ENCODE data around the gene SPTLC1. TPM values are rescaled to one million over a fixed set of nuclear protein-coding genes. Genes with fewer than 3 reads are reported as not detected.
A peak's percentile ranks its signal among the peaks of the same experiment; 100 is the strongest.
"Not testable (repeated sequence)": the region's sequence is repeated elsewhere in the genome, so short reads cannot be mapped to it uniquely, and the experiment has no call there.

SPTLC1 gene
- total and polyA plus RNA-seq, 5 donors from 2014 or later = 44.0 to 51.2 (median 48.3) TPM

GRCh38 chr9:92138157-92138959, 23.1 kb upstream of the SPTLC1 start:
- H3K4me1 Mint-ChIP-seq = peaks cover 0 to 16% (median 13%) of the 10 kb centered on the region in 4 donors
- no peaks in the 10 kb centered on the region for H3K36me3 Mint-ChIP-seq
- H3K4me1 ChIP-seq (ENCODE audit: control insufficient read depth, insufficient read depth, low read length, poor library complexity, severe bottlenecking) = peaks cover 18% of the 10 kb centered on the region
- H3K36me3 ChIP-seq (ENCODE audit: control insufficient read depth, insufficient read depth, low read length) = no peaks in the 10 kb centered on the region
- H3K4me3 Mint-ChIP-seq = no peak overlapping the region
- H3K9me3 ChIP-seq (ENCODE audit: control insufficient read depth in 2 of 2, low read length in 2 of 2) = no peaks in the 10 kb centered on the region
- DNase-seq = peak; percentile 56 to 64 (median 62)
- ATAC-seq (ENCODE audit: low read depth in 2 of 2) = peak; percentile 52 to 58
- peaks cover 0 to 1% (median 0%) of the 10 kb centered on the region in 7 donors for H3K9me3 Mint-ChIP-seq
- no peak overlapping the region for H3K4me3 ChIP-seq (ENCODE audit: low read depth, low read length)
- H3K27ac Mint-ChIP-seq = no peak overlapping the region
- H3K27me3 ChIP-seq (ENCODE audit: control insufficient read depth, insufficient read depth, low read length) = peaks cover 2% of the 10 kb centered on the region
- peaks cover 59% of the 10 kb centered on the region for H3K27me3 Mint-ChIP-seq
- no peak overlapping the region for H3K27ac ChIP-seq (ENCODE audit: insufficient read depth, low read length, poor library complexity, severe bottlenecking)

- Histone ChIP-seq H3K36me3 (ENCODE audit: control insufficient read depth, insufficient read depth, low read length) (no peaks in the 10 kb centered on the region), H3K4me3 (ENCODE audit: low read depth, low read length) (no peak overlapping the region), H3K27me3 (ENCODE audit: control insufficient read depth, insufficient read depth, low read length) (peaks cover 3% of the 10 kb centered on the region), H3K9me3 (ENCODE audit: control insufficient read depth in 2 of 2, low read length in 2 of 2) (peaks cover 0 to 2% of the 10 kb centered on the region in 2 experiments), H3K27ac (ENCODE audit: insufficient read depth, low read length, poor library complexity, severe bottlenecking) (no peak overlapping the region), H3K4me1 (ENCODE audit: control insufficient read depth, insufficient read depth, low read length, poor library complexity, severe bottlenecking) (peaks cover 17% of the 10 kb centered on the region)
- no peak overlapping the region for H3K4me3 Mint-ChIP-seq
- no peaks in the 10 kb centered on the region for H3K36me3 Mint-ChIP-seq
- H3K27ac Mint-ChIP-seq = no peak overlapping the region
- peaks cover 0 to 18% (median 13%) of the 10 kb centered on the region in 4 donors for H3K4me1 Mint-ChIP-seq
- DNase-seq (no peak), ATAC-seq (ENCODE audit: low read depth in 2 of 2) (no peak)
- H3K27me3 Mint-ChIP-seq = peaks cover 53% of the 10 kb centered on the region
- H3K9me3 Mint-ChIP-seq = peaks cover 0 to 2% (median 0%) of the 10 kb centered on the region in 7 donors
These were observed 21.1 kb upstream of the SPTLC1 start for GRCh38 chr9:92136184-92136858.

GRCh38 chr9:92135576-92135975, 20.4 kb upstream of the SPTLC1 start:
- ATAC-seq (ENCODE audit: low read depth in 2 of 2) (no peak), DNase-seq (no peak)
- Mint-ChIP-seq H3K27me3 (peaks cover 50% of the 10 kb centered on the region), H3K27ac (no peak overlapping the region), H3K4me1 (peaks cover 0 to 12% (median 8%) of the 10 kb centered on the region in 4 donors), H3K4me3 (no peak overlapping the region), H3K9me3 (peaks cover 0 to 8% (median 0%) of the 10 kb centered on the region in 7 donors), H3K36me3 (no peaks in the 10 kb centered on the region)
- no peak overlapping the region for H3K27ac ChIP-seq (ENCODE audit: insufficient read depth, low read length, poor library complexity, severe bottlenecking)
- no peaks in the 10 kb centered on the region for H3K36me3 ChIP-seq (ENCODE audit: control insufficient read depth, insufficient read depth, low read length)
- peaks cover 10% of the 10 kb centered on the region for H3K4me1 ChIP-seq (ENCODE audit: control insufficient read depth, insufficient read depth, low read length, poor library complexity, severe bottlenecking)
- peaks cover 4% of the 10 kb centered on the region for H3K27me3 ChIP-seq (ENCODE audit: control insufficient read depth, insufficient read depth, low read length)
- H3K9me3 ChIP-seq (ENCODE audit: control insufficient read depth in 2 of 2, low read length in 2 of 2) = peaks cover 0 to 5% of the 10 kb centered on the region in 2 experiments
- no peak overlapping the region for H3K4me3 ChIP-seq (ENCODE audit: low read depth, low read length)

GRCh38 chr9:92133949-92134604, 18.9 kb upstream of the SPTLC1 start:
- H3K4me3 Mint-ChIP-seq = peak overlapping the region in 1 of 4 donors; percentile 56
- ATAC-seq (ENCODE audit: low read depth in 2 of 2) = peak; percentile 62 to 66
- peak overlapping the region in 1 of 3 donors; percentile 4 for H3K27ac Mint-ChIP-seq

GRCh38 chr9:92132913-92133312, 17.7 kb upstream of the SPTLC1 start:
- H3K4me1 Mint-ChIP-seq = peaks cover 0 to 10% (median 3%) of the 10 kb centered on the region in 4 donors
- not testable (repeated sequence) for H3K36me3 ChIP-seq (ENCODE audit: control insufficient read depth, insufficient read depth, low read length); ATAC-seq (ENCODE audit: low read depth in 2 of 2); H3K4me3 ChIP-seq (ENCODE audit: low read depth, low read length); H3K27me3 ChIP-seq (ENCODE audit: control insufficient read depth, insufficient read depth, low read length); H3K4me3 Mint-ChIP-seq; H3K9me3 Mint-ChIP-seq; H3K36me3 Mint-ChIP-seq; DNase-seq; H3K9me3 ChIP-seq (ENCODE audit: control insufficient read depth in 2 of 2, low read length in 2 of 2); H3K27ac ChIP-seq (ENCODE audit: insufficient read depth, low read length, poor library complexity, severe bottlenecking); H3K4me1 ChIP-seq (ENCODE audit: control insufficient read depth, insufficient read depth, low read length, poor library complexity, severe bottlenecking)
- H3K27me3 Mint-ChIP-seq = peaks cover 33% of the 10 kb centered on the region
- H3K27ac Mint-ChIP-seq = peak overlapping the region in 1 of 3 donors; percentile 76

More at GRCh38 chr9:92133949-92134604, 18.9 kb upstream of the SPTLC1 start:
- peaks cover 5% of the 10 kb centered on the region for H3K4me1 ChIP-seq (ENCODE audit: control insufficient read depth, insufficient read depth, low read length, poor library complexity, severe bottlenecking)
- Mint-ChIP-seq H3K9me3 (peaks cover 0 to 8% (median 0%) of the 10 kb centered on the region in 7 donors), H3K27me3 (peaks cover 39% of the 10 kb centered on the region), H3K4me1 (peaks cover 0 to 10% (median 3%) of the 10 kb centered on the region in 4 donors), H3K36me3 (no peaks in the 10 kb centered on the region)
- peaks cover 0 to 5% of the 10 kb centered on the region in 2 experiments for H3K9me3 ChIP-seq (ENCODE audit: control insufficient read depth in 2 of 2, low read length in 2 of 2)
- no peak overlapping the region for H3K27ac ChIP-seq (ENCODE audit: insufficient read depth, low read length, poor library complexity, severe bottlenecking)
- no peak overlapping the region for H3K4me3 ChIP-seq (ENCODE audit: low read depth, low read length)
- H3K27me3 ChIP-seq (ENCODE audit: control insufficient read depth, insufficient read depth, low read length) = peaks cover 2% of the 10 kb centered on the region
- peak; percentile 61 to 71 (median 62) for DNase-seq
- H3K36me3 ChIP-seq (ENCODE audit: control insufficient read depth, insufficient read depth, low read length) = no peaks in the 10 kb centered on the region

GRCh38 chr9:92132501-92132900, 17.3 kb upstream of the SPTLC1 start:
- no peak overlapping the region for H3K27ac ChIP-seq (ENCODE audit: insufficient read depth, low read length, poor library complexity, severe bottlenecking)
- H3K27me3 ChIP-seq (ENCODE audit: control insufficient read depth, insufficient read depth, low read length) = peaks cover 2% of the 10 kb centered on the region
- Mint-ChIP-seq H3K4me3 (no peak overlapping the region), H3K4me1 (peaks cover 0 to 10% (median 3%) of the 10 kb centered on the region in 4 donors), H3K27me3 (peaks cover 33% of the 10 kb centered on the region), H3K27ac (no peak overlapping the region), H3K36me3 (no peaks in the 10 kb centered on the region), H3K9me3 (peaks cover 0 to 8% (median 0%) of the 10 kb centered on the region in 7 donors)
- no peak for ATAC-seq (ENCODE audit: low read depth in 2 of 2)
- DNase-seq = no peak
- peaks cover 5% of the 10 kb centered on the region for H3K4me1 ChIP-seq (ENCODE audit: control insufficient read depth, insufficient read depth, low read length, poor library complexity, severe bottlenecking)
- H3K4me3 ChIP-seq (ENCODE audit: low read depth, low read length) = no peak overlapping the region
- H3K36me3 ChIP-seq (ENCODE audit: control insufficient read depth, insufficient read depth, low read length) = no peaks in the 10 kb centered on the region
- H3K9me3 ChIP-seq (ENCODE audit: control insufficient read depth in 2 of 2, low read length in 2 of 2) = peaks cover 0 to 5% of the 10 kb centered on the region in 2 experiments

GRCh38 chr9:92122800-92123199, 7.6 kb upstream of the SPTLC1 start:
- Histone ChIP-seq H3K27ac (ENCODE audit: insufficient read depth, low read length, poor library complexity, severe bottlenecking) (no peak overlapping the region), H3K4me1 (ENCODE audit: control insufficient read depth, insufficient read depth, low read length, poor library complexity, severe bottlenecking) (no peaks in the 10 kb centered on the region), H3K27me3 (ENCODE audit: control insufficient read depth, insufficient read depth, low read length) (peaks cover 4% of the 10 kb centered on the region), H3K4me3 (ENCODE audit: low read depth, low read length) (no peak overlapping the region), H3K36me3 (ENCODE audit: control insufficient read depth, insufficient read depth, low read length) (no peaks in the 10 kb centered on the region), H3K9me3 (ENCODE audit: control insufficient read depth in 2 of 2, low read length in 2 of 2) (no peaks in the 10 kb centered on the region)
- Mint-ChIP-seq H3K4me3 (no peak overlapping the region), H3K27ac (no peak overlapping the region), H3K36me3 (no peaks in the 10 kb centered on the region), H3K27me3 (peaks cover 29% of the 10 kb centered on the region), H3K4me1 (no peaks in the 10 kb centered on the region), H3K9me3 (peaks cover 0 to 1% (median 0%) of the 10 kb centered on the region in 7 donors)
- DNase-seq = no peak
- ATAC-seq (ENCODE audit: low read depth in 2 of 2) = no peak

Data from CD4-positive, CD25-positive, alpha-beta regulatory T cell (primary cell).